ENCODE measurements around the gene ATXN7L1.

DNA sequence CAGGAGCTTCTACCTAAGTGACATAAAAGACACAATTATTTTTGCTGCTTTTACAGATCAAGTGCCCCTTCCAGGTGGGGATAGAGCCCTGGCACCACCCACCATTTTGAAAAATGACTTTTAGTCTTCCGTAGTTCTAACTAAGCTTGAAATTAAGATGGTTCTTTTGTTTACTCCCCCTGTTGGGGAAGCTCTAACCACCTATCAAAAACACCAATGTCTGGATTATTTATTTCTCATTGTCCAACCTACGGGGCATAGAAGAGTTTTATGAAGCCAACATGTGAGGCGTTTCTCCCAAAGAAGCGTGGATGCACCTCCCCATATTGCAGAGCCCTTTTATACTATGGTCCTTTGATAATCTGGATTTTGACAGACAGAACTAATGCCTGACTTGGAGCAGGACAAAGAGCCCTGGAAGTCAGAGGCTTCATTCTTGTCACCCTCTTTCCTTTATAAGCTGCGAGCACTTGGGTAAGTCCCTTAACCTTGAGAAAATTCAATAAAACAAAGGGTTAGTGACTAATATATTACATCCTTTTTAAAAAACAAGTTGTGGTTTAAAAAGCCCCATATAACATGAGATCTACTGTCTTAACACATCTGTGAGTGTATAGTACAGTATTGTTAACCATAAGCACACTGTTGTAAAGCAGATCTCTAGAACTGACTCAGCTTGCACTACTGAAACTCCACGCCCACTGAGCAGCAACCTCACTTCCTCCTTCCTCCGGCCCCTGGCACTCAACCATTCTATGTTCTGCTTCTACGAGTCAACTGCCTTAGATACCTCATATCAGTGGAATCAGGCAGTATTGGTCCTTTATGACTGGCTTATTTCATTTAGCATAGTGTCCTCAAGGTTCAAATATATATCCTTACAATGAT, 67.5 kb downstream of the ATXN7L1 start:
- TF ChIP-seq, protein P1, sequence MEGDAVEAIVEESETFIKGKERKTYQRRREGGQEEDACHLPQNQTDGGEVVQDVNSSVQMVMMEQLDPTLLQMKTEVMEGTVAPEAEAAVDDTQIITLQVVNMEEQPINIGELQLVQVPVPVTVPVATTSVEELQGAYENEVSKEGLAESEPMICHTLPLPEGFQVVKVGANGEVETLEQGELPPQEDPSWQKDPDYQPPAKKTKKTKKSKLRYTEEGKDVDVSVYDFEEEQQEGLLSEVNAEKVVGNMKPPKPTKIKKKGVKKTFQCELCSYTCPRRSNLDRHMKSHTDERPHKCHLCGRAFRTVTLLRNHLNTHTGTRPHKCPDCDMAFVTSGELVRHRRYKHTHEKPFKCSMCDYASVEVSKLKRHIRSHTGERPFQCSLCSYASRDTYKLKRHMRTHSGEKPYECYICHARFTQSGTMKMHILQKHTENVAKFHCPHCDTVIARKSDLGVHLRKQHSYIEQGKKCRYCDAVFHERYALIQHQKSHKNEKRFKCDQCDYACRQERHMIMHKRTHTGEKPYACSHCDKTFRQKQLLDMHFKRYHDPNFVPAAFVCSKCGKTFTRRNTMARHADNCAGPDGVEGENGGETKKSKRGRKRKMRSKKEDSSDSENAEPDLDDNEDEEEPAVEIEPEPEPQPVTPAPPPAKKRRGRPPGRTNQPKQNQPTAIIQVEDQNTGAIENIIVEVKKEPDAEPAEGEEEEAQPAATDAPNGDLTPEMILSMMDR (conservative IDR thresholded peaks at IDR 0.05) = no peak
- TF ChIP-seq EZH2 (IDR thresholded peaks at IDR 0.05; ENCODE audit: low read depth) = no peak
